Dendritic cell treated with granulocyte-macrophage colony-stimulating factor and Interleukin-4, amounts not matched to agents 40 ng/mL and 50 ng/mL, for 4 days (primary cell): ENCODE data around the gene FAM25A.
A peak's percentile ranks its signal among the peaks of the same experiment; 100 is the strongest.

Source experiments
- H3K27ac Mint-ChIP-seq: one replicate; pipeline ENCODE4 v1.8.0; 2022; ENCODE audit warnings: mild to moderate bottlenecking, mixed read lengths
- H3K27me3 Mint-ChIP-seq: one replicate; pipeline ENCODE4 v1.8.0; 2022; ENCODE audit warnings: mild to moderate bottlenecking, mixed read lengths
- H3K36me3 Mint-ChIP-seq: one replicate; pipeline ENCODE4 v1.8.0; 2022; ENCODE audit warnings: low read depth, mixed read lengths
- H3K4me1 Mint-ChIP-seq: one replicate; pipeline ENCODE4 v1.8.0; 2022; ENCODE audit warnings: low read depth, mixed read lengths
- H3K4me3 Mint-ChIP-seq: one replicate; pipeline ENCODE4 v1.8.0; 2022; ENCODE audit warnings: mild to moderate bottlenecking, moderate library complexity, mixed read lengths
- H3K9me3 Mint-ChIP-seq: one replicate; pipeline ENCODE4 v1.8.0; 2022; ENCODE audit warnings: mixed read lengths
- intact Hi-C: fragments of 100-400 bp; cut with micrococcal nuclease; formaldehyde crosslinking; loops from one replicate; pipeline ENCODE4 v1.15.0; 2022

Gene FAM25A

GRCh38 chr10:87060280-87060928 is 40.3 kb downstream of the FAM25A start:
- H3K4me1 Mint-ChIP-seq: no peaks in the 10 kb centered on the region
- no peaks in the 10 kb centered on the region for H3K9me3 Mint-ChIP-seq
- no peaks in the 10 kb centered on the region for H3K27me3 Mint-ChIP-seq
- intact Hi-C loops: no loop called here
- H3K4me3 Mint-ChIP-seq: no peak overlapping the region
- H3K36me3 Mint-ChIP-seq: peaks cover 91% of the 10 kb centered on the region
- H3K27ac Mint-ChIP-seq: no peak overlapping the region

GRCh38 chr10:87064651-87065050 is 44.6 kb downstream of the FAM25A start:
- H3K27ac Mint-ChIP-seq: no peak overlapping the region
- peaks cover 98% of the 10 kb centered on the region for H3K36me3 Mint-ChIP-seq
- H3K9me3 Mint-ChIP-seq: no peaks in the 10 kb centered on the region
- intact Hi-C loops: no loop called here
- no peak overlapping the region for H3K4me3 Mint-ChIP-seq
- H3K27me3 Mint-ChIP-seq: no peaks in the 10 kb centered on the region
- peaks cover 2% of the 10 kb centered on the region for H3K4me1 Mint-ChIP-seq

- Mint-ChIP-seq H3K9me3 (no peaks in the 10 kb centered on the region), H3K27me3 (no peaks in the 10 kb centered on the region), H3K36me3 (peaks cover 98% of the 10 kb centered on the region), H3K27ac (peak overlapping the region; percentile 19), H3K4me3 (no peak overlapping the region), H3K4me1 (peaks cover 4% of the 10 kb centered on the region)
- intact Hi-C loops: no loop called here
Observed at GRCh38 chr10:87066178-87066577, 46.1 kb downstream of the FAM25A start.

DNA sequence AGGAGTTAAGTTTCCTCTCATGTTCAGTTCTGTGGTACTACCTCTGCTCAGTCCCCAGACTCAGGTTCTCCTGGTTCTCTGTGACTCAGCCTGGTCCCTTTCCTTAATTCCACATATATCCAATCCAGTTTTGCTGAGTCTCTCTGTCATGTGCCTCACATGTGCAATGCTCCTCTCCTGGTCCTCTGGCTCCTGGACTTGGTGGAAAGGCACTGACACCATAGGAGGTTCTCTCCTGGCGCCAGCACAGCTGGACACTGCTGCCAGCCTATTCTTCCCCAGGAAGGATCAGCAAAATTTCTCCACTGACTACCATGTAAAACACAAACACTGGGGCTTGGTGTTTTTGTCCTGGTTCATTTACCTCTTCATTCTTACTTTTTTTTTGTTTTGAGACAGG is 46.8 kb downstream of the FAM25A start:
- Mint-ChIP-seq H3K4me3 (no peak overlapping the region), H3K27ac (peak overlapping the region; percentile 19), H3K36me3 (peaks cover 98% of the 10 kb centered on the region), H3K27me3 (no peaks in the 10 kb centered on the region), H3K9me3 (no peaks in the 10 kb centered on the region), H3K4me1 (peaks cover 4% of the 10 kb centered on the region)
- intact Hi-C loops: no loop called here

DNA sequence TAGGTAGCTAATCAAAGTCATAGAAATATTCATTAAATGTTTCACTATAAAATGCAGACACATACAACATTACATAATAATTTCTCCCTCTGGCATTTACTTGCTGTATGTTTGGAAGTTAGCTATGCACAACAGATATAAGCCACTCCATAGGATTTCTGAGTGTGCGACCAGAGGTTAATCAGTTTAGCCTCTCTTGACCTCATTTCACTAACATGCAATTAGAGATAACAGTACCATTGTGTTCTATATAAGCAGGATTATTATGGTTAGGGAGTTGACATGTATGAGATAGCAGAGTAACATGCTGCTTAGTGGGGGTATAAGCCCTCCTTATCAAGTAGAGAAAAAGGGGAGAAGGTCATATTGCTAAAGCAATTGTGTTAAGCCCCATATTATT is 48.2 kb downstream of the FAM25A start:
- intact Hi-C loops: no loop called here
- Mint-ChIP-seq H3K4me1 (peaks cover 4% of the 10 kb centered on the region), H3K9me3 (no peaks in the 10 kb centered on the region), H3K27me3 (no peaks in the 10 kb centered on the region), H3K27ac (no peak overlapping the region), H3K4me3 (no peak overlapping the region), H3K36me3 (peaks cover 100% of the 10 kb centered on the region)

GRCh38 chr10:87072449-87072848 is 52.4 kb downstream of the FAM25A start:
- peaks cover 4% of the 10 kb centered on the region for H3K4me1 Mint-ChIP-seq
- intact Hi-C loops: no loop called here
- no peaks in the 10 kb centered on the region for H3K9me3 Mint-ChIP-seq
- H3K27me3 Mint-ChIP-seq: no peaks in the 10 kb centered on the region
- H3K4me3 Mint-ChIP-seq: no peak overlapping the region
- peaks cover 83% of the 10 kb centered on the region for H3K36me3 Mint-ChIP-seq
- no peak overlapping the region for H3K27ac Mint-ChIP-seq
